ENCODE results near the gene UBE2N.

The UBE2N gene

DNA sequence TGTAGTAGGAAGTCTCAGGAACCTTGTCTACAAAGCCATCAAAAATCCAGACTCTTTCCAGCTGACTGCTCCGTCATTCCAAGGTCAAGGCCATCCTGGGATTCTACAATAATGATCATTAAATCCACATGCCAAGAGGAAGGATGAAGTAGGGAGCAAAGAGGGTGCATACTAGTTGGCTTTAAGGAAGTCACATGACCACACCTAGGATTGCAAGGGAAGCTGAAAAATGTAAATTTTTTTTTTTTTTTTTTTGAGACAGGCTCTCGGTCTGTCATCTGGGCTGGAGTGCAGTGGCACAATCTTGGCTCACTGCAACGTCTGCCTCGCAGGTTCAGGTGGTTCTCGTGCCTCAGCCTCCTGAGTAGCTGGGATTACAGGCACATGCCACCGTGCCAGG is 18.3 kb upstream of the UBE2N start:
- TF ChIP-seq, protein P1, sequence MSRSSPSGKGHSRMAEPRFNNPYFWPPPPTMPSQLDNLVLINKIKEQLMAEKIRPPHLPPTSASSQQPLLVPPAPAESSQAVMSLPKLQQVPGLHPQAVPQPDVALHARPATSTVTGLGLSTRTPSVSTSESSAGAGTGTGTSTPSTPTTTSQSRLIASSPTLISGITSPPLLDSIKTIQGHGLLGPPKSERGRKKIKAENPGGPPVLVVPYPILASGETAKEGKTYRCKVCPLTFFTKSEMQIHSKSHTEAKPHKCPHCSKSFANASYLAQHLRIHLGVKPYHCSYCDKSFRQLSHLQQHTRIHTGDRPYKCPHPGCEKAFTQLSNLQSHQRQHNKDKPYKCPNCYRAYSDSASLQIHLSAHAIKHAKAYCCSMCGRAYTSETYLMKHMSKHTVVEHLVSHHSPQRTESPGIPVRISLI (tag by site-specific recombination; IDR thresholded peaks at IDR 0.05): 0 out of 2 replicates have a peak, but pooled peaks have one; percentile 18
- TF ChIP-seq GLIS1 (tag by site-specific recombination; IDR thresholded peaks at IDR 0.05): no peak
- POLR2A ChIA-PET: no interaction called here
- H3K27ac ChIP-seq (ENCODE audit: extremely low read depth, low read depth, low read length): no peak overlapping the region
- CTCF ChIA-PET: no interaction called here
- no peaks in the 10 kb centered on the region for H3K36me3 ChIP-seq (ENCODE audit: control insufficient read depth in 2 of 2, insufficient read depth in 1 of 2, low read length in 2 of 2)
- no peaks in the 10 kb centered on the region for H3K4me1 ChIP-seq (ENCODE audit: control insufficient read depth, insufficient read depth, low read length)
- no peaks in the 10 kb centered on the region for H3K9me3 ChIP-seq (ENCODE audit: control insufficient read depth, insufficient read depth, low read depth, low read length)
- no peak overlapping the region for H3K4me3 ChIP-seq (ENCODE audit: low read depth, low read length)

DNA sequence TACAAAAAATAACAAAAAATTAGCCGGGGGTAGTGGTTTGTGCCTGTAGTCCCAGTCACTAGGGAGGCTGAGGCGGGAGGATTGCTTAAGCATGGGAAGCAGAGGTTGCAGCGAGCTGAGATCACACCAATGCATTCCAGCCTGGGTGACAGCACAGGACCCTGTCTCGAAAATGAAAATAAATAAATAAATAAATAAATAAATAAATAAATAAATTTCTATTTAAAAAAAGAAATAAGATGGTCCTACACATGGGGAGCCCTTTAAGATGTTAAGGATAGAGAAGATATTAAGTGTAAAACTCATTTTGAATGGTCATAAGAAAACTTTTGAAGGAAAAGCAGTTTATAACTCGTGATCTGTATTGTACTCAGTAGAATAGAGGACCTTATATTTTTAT is 17.4 kb upstream of the UBE2N start:
- Histone ChIP-seq H3K36me3 (ENCODE audit: control insufficient read depth in 2 of 2, insufficient read depth in 1 of 2, low read length in 2 of 2) (no peaks in the 10 kb centered on the region), H3K4me1 (ENCODE audit: control insufficient read depth, insufficient read depth, low read length) (no peaks in the 10 kb centered on the region), H3K4me3 (ENCODE audit: low read depth, low read length) (no peak overlapping the region), H3K27ac (ENCODE audit: extremely low read depth, low read depth, low read length) (no peak overlapping the region), H3K9me3 (ENCODE audit: control insufficient read depth, insufficient read depth, low read depth, low read length) (no peaks in the 10 kb centered on the region)
- CTCF ChIA-PET: interaction anchor here (1.1 kb wide), 1 partner anchor 644 kb away, joined by 3 read pairs; no protein-coding TSS in a partner anchor
- POLR2A ChIA-PET: no interaction called here
- TF ChIP-seq ZNF140 (tag by site-specific recombination; IDR thresholded peaks at IDR 0.05): peak; percentile 15; the same call in 1 of the 2 replicates
- no peak for TF ChIP-seq ZNF707 (tag by site-specific recombination; IDR thresholded peaks at IDR 0.05)
- 0 out of 2 replicates have a peak, but pooled peaks have one; percentile 23 for TF ChIP-seq ZNF558 (tag by site-specific recombination; IDR thresholded peaks at IDR 0.05)
- no peak for TF ChIP-seq ZNF248 (tag by site-specific recombination; IDR thresholded peaks at IDR 0.05)
- TF ChIP-seq ZNF623 (tag by site-specific recombination; IDR thresholded peaks at IDR 0.05): peak; percentile 40; the same call in 1 of the 2 replicates
- peak; percentile 69; the same call in 1 of the 2 replicates for TF ChIP-seq ZNF394 (tag by site-specific recombination; IDR thresholded peaks at IDR 0.05; ENCODE audit: borderline replicate concordance)
- TF ChIP-seq, protein P2, sequence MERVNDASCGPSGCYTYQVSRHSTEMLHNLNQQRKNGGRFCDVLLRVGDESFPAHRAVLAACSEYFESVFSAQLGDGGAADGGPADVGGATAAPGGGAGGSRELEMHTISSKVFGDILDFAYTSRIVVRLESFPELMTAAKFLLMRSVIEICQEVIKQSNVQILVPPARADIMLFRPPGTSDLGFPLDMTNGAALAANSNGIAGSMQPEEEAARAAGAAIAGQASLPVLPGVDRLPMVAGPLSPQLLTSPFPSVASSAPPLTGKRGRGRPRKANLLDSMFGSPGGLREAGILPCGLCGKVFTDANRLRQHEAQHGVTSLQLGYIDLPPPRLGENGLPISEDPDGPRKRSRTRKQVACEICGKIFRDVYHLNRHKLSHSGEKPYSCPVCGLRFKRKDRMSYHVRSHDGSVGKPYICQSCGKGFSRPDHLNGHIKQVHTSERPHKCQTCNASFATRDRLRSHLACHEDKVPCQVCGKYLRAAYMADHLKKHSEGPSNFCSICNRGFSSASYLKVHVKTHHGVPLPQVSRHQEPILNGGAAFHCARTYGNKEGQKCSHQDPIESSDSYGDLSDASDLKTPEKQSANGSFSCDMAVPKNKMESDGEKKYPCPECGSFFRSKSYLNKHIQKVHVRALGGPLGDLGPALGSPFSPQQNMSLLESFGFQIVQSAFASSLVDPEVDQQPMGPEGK (tag by site-specific recombination; IDR thresholded peaks at IDR 0.05): no peak
- TF ChIP-seq, protein P3, sequence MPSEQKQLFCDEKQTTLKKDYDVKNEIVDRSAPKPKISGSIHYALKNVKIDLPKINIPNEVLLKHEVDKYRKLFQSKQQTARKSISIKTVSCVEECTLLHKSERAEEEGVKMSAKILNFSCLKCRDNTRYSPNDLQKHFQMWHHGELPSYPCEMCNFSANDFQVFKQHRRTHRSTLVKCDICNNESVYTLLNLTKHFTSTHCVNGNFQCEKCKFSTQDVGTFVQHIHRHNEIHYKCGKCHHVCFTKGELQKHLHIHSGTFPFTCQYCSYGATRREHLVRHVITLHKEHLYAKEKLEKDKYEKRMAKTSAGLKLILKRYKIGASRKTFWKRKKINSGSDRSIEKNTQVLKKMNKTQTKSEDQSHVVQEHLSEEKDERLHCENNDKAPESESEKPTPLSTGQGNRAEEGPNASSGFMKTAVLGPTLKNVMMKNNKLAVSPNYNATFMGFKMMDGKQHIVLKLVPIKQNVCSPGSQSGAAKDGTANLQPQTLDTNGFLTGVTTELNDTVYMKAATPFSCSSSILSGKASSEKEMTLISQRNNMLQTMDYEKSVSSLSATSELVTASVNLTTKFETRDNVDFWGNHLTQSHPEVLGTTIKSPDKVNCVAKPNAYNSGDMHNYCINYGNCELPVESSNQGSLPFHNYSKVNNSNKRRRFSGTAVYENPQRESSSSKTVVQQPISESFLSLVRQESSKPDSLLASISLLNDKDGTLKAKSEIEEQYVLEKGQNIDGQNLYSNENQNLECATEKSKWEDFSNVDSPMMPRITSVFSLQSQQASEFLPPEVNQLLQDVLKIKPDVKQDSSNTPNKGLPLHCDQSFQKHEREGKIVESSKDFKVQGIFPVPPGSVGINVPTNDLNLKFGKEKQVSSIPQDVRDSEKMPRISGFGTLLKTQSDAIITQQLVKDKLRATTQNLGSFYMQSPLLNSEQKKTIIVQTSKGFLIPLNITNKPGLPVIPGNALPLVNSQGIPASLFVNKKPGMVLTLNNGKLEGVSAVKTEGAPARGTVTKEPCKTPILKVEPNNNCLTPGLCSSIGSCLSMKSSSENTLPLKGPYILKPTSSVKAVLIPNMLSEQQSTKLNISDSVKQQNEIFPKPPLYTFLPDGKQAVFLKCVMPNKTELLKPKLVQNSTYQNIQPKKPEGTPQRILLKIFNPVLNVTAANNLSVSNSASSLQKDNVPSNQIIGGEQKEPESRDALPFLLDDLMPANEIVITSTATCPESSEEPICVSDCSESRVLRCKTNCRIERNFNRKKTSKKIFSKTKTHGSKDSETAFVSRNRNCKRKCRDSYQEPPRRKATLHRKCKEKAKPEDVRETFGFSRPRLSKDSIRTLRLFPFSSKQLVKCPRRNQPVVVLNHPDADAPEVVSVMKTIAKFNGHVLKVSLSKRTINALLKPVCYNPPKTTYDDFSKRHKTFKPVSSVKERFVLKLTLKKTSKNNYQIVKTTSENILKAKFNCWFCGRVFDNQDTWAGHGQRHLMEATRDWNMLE (tag by site-specific recombination; conservative IDR thresholded peaks at IDR 0.05; ENCODE audit: low read depth): peak; percentile 61
- TF ChIP-seq REST (tag by site-specific recombination; IDR thresholded peaks at IDR 0.05): 0 out of 2 replicates have a peak, but pooled peaks have one; percentile 33
- TF ChIP-seq ZNF426 (tag by site-specific recombination; IDR thresholded peaks at IDR 0.05): peak; percentile 52
- TF ChIP-seq ZNF555 (tag by site-specific recombination; conservative IDR thresholded peaks at IDR 0.05): peak; percentile 36
- TF ChIP-seq, protein P4, sequence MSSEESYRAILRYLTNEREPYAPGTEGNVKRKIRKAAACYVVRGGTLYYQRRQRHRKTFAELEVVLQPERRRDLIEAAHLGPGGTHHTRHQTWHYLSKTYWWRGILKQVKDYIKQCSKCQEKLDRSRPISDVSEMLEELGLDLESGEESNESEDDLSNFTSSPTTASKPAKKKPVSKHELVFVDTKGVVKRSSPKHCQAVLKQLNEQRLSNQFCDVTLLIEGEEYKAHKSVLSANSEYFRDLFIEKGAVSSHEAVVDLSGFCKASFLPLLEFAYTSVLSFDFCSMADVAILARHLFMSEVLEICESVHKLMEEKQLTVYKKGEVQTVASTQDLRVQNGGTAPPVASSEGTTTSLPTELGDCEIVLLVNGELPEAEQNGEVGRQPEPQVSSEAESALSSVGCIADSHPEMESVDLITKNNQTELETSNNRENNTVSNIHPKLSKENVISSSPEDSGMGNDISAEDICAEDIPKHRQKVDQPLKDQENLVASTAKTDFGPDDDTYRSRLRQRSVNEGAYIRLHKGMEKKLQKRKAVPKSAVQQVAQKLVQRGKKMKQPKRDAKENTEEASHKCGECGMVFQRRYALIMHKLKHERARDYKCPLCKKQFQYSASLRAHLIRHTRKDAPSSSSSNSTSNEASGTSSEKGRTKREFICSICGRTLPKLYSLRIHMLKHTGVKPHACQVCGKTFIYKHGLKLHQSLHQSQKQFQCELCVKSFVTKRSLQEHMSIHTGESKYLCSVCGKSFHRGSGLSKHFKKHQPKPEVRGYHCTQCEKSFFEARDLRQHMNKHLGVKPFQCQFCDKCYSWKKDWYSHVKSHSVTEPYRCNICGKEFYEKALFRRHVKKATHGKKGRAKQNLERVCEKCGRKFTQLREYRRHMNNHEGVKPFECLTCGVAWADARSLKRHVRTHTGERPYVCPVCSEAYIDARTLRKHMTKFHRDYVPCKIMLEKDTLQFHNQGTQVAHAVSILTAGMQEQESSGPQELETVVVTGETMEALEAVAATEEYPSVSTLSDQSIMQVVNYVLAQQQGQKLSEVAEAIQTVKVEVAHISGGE (tag by site-specific recombination; conservative IDR thresholded peaks at IDR 0.05; ENCODE audit: low read depth): peak; percentile 41
- TF ChIP-seq ZNF302 (tag by site-specific recombination; IDR thresholded peaks at IDR 0.05; ENCODE audit: low read depth): no peak
- no peak for TF ChIP-seq ZNF488 (tag by site-specific recombination; IDR thresholded peaks at IDR 0.05)

Data from HEK293 (cell line).